Esophagus muscularis mucosa (tissue), 4 donors: ENCODE data around the gene PRKAG2. TPM values are rescaled to one million over a fixed set of nuclear protein-coding genes. Genes with fewer than 3 reads are reported as not detected.
"Not testable (repeated sequence)": the region's sequence is repeated elsewhere in the genome, so short reads cannot be mapped to it uniquely, and the experiment has no call there.

Source experiments
- DNase-seq: peaks from one replicate; pipeline ENCODE4 v3.0.0-alpha.2; 2017; ENCODE audit errors: extremely low spot score
- H3K27ac ChIP-seq, 4 donors: fragments of 200-600 bp; sonication (generic); replicated peaks in 1 of 4; 1 replicate in 3 of 4; 2 replicates in 1 of 4; pipeline ENCODE4 v1.5.1; 2016 to 2019; ENCODE audit warnings: mild to moderate bottlenecking in 1 of 4
- H3K27me3 ChIP-seq, 4 donors: fragments of 200-600 bp; sonication (generic); one replicate each; pipeline versions ENCODE4 v1.5.1 to v1.6.0; 2016 to 2019
- H3K36me3 ChIP-seq, 4 donors: fragments of 200-600 bp; sonication (generic); one replicate each; pipeline ENCODE4 v1.5.1; 2016 to 2019
- H3K4me1 ChIP-seq, 4 donors: fragments of 200-600 bp; sonication (generic); one replicate each; pipeline ENCODE4 v1.5.1; 2016 to 2019
- H3K4me3 ChIP-seq, 4 donors: fragments of 200-600 bp; sonication (generic); 1 replicate in 2 of 4; 2 replicates in 2 of 4; pipeline ENCODE4 v1.5.1; 2016 to 2019; ENCODE audit warnings: mild to moderate bottlenecking in 4 of 4, moderate library complexity in 1 of 4
- H3K9me3 ChIP-seq, 4 donors: fragments of 200-600 bp; sonication (generic); 1 replicate in 3 of 4; 2 replicates in 1 of 4; pipeline ENCODE4 v1.5.1; 2016 to 2019
- EP300 ChIP-seq: sonication (generic); formaldehyde crosslinking; IDR thresholded peaks from one replicate; pipeline ENCODE4 v1.6.1; 2017; ENCODE audit warnings: antibody characterized with exemption
- POLR2A ChIP-seq: fragments of 450-650 bp; IDR thresholded peaks from one replicate; pipeline ENCODE4 v1.6.1; 2017; ENCODE audit warnings: antibody characterized with exemption, moderate library complexity, mild to moderate bottlenecking, low read depth
- POLR2AphosphoS5 ChIP-seq, 2 donors: sonication (generic); formaldehyde crosslinking; IDR thresholded peaks; one replicate each; pipeline ENCODE4 v1.6.1; 2017; ENCODE audit warnings: antibody characterized with exemption in 2 of 2
- WGBS: methylation state at CpG from one replicate; pipeline ENCODE4 v1.1.5; 2018; 5-methylcytosine and 5-hydroxymethylcytosine counted together
- intact Hi-C: fragments of 100-400 bp; cut with DNase I; formaldehyde crosslinking; loops from one replicate; pipeline ENCODE4 v1.15.1; 2023
- total RNA-seq, 4 donors: library from RNA; depleted of rRNA; stranded (reverse); fragments of >200 nt; gene quantifications; one replicate each; pipeline versions ENCODE4 v1.1.0 to v1.2.1, GENCODE V29; 2016
- TF ChIP-seq, protein P1 (sequence below), 3 experiments: fragments of 200-600 bp in 2 of 3; fragments of 450-650 bp in 1 of 3; sonication (generic) in 2 of 3; IDR thresholded peaks; one replicate each; pipeline ENCODE4 v1.5.1; 2017 to 2019; ENCODE audit warnings: antibody characterized with exemption in 3 of 3, mild to moderate bottlenecking in 2 of 3, moderate library complexity in 1 of 3

The PRKAG2 gene
- total RNA-seq, 4 donors from 2014 or later, result 51.3 to 97.2 (median 77.5) TPM

DNA sequence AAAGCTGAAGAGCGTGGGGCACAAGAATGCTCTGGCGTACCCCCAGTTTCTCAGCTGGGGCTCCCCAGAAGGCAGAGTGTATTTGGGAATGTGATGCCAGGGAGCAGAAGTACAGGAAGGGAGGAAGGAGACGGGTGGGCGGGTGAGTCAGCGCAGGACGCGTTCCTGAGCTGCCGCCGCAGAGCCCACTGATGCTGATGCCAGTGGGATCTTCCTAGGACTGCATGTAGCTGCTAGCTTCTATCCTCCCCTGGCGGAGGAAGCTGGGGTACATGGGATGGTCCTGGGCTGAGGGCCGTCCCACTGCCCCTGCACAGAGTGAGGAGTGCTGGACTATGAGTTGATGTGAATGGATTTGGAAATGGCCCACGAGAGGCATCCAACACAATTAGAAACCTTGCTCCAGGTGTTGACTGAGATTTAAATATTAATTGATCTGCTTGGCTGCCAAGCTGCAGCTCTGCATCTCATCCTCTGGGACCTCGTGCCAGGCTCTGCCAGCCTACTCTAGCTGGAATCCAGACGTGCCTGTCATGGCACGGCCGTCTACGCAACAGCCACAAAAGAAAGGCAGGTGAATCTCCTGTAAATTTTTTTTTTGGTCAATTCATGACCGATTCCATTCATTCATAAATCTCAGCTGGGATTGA is 291.0 kb downstream of the PRKAG2 start:
- Histone ChIP-seq H3K4me1 (peaks cover 3 to 28% (median 12%) of the 10 kb centered on the region in 4 donors), H3K9me3 (no peaks in the 10 kb centered on the region), H3K27ac (no peak overlapping the region), H3K27me3 (no peaks in the 10 kb centered on the region), H3K36me3 (peaks cover 0 to 8% (median 0%) of the 10 kb centered on the region in 4 donors), H3K4me3 (no peak overlapping the region)
- intact Hi-C loops, result no loop called here
- no peak for TF ChIP-seq POLR2AphosphoS5 (IDR thresholded peaks at IDR 0.05)
- no peak for TF ChIP-seq POLR2A
- TF ChIP-seq, protein P1, sequence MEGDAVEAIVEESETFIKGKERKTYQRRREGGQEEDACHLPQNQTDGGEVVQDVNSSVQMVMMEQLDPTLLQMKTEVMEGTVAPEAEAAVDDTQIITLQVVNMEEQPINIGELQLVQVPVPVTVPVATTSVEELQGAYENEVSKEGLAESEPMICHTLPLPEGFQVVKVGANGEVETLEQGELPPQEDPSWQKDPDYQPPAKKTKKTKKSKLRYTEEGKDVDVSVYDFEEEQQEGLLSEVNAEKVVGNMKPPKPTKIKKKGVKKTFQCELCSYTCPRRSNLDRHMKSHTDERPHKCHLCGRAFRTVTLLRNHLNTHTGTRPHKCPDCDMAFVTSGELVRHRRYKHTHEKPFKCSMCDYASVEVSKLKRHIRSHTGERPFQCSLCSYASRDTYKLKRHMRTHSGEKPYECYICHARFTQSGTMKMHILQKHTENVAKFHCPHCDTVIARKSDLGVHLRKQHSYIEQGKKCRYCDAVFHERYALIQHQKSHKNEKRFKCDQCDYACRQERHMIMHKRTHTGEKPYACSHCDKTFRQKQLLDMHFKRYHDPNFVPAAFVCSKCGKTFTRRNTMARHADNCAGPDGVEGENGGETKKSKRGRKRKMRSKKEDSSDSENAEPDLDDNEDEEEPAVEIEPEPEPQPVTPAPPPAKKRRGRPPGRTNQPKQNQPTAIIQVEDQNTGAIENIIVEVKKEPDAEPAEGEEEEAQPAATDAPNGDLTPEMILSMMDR (IDR thresholded peaks at IDR 0.05), result no peak
- no peak for TF ChIP-seq EP300
- DNase-seq, result no peak
- 81% methylated on average over 15 of the region's 18 CpGs for WGBS

GRCh38 chr7:151581741-151582140 is 295.2 kb downstream of the PRKAG2 start:
- Histone ChIP-seq H3K27me3 (no peaks in the 10 kb centered on the region), H3K4me1 (peaks cover 0 to 10% (median 4%) of the 10 kb centered on the region in 4 donors), H3K4me3 (no peak overlapping the region), H3K36me3 (peaks cover 0 to 8% (median 0%) of the 10 kb centered on the region in 4 donors), H3K27ac (no peak overlapping the region), H3K9me3 (peaks cover 0 to 9% (median 0%) of the 10 kb centered on the region in 4 donors)
- WGBS, result 90% methylated on average over 8 of the region's 8 CpGs
- intact Hi-C loops, result no loop called here
- no peak for DNase-seq
- TF ChIP-seq EP300, result no peak
- TF ChIP-seq, protein P1 (IDR thresholded peaks at IDR 0.05), result no peak
- no peak for TF ChIP-seq POLR2A
- TF ChIP-seq POLR2AphosphoS5 (IDR thresholded peaks at IDR 0.05), result no peak

- DNase-seq, result no peak
- Histone ChIP-seq H3K27ac (no peak overlapping the region), H3K9me3 (peaks cover 0 to 9% (median 0%) of the 10 kb centered on the region in 4 donors), H3K4me3 (no peak overlapping the region), H3K27me3 (no peaks in the 10 kb centered on the region), H3K4me1 (no peaks in the 10 kb centered on the region), H3K36me3 (no peaks in the 10 kb centered on the region)
- no peak for TF ChIP-seq POLR2A
- TF ChIP-seq POLR2AphosphoS5 (IDR thresholded peaks at IDR 0.05), result no peak
- TF ChIP-seq EP300, result no peak
- TF ChIP-seq, protein P1 (IDR thresholded peaks at IDR 0.05), result no peak
- 95% methylated on average over 2 of the region's 2 CpGs for WGBS
- intact Hi-C loops, result no loop called here
Measured at GRCh38 chr7:151579644-151580043, 297.3 kb downstream of the PRKAG2 start.

DNA sequence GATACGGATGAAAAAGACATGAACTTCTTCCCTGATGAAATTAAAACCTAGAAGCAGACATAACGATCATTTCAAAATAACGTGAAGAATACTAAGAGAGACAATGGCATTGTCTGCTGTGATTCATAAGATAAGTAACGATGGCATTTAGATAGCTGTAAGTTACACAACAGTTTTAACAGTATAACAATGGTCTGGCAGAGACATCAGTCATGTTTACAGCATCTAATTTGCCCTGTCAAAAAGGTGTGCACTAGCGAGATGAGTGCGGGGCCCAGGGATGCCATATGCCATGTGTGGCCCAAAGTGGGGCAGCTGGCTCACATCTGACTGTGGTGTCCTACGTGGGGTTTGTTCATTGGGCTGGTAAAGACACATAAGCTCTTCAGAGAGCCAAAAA is 301.5 kb downstream of the PRKAG2 start:
- Histone ChIP-seq H3K9me3 (peaks cover 0 to 9% (median 0%) of the 10 kb centered on the region in 4 donors), H3K27ac (no peak overlapping the region), H3K4me1 (no peaks in the 10 kb centered on the region), H3K36me3 (peaks cover 0 to 10% (median 9%) of the 10 kb centered on the region in 4 donors), H3K27me3 (no peaks in the 10 kb centered on the region), H3K4me3 (no peak overlapping the region)
- TF ChIP-seq POLR2AphosphoS5 (IDR thresholded peaks at IDR 0.05), result no peak
- TF ChIP-seq, protein P1 (IDR thresholded peaks at IDR 0.05), result no peak
- no peak for TF ChIP-seq POLR2A
- no peak for TF ChIP-seq EP300
- DNase-seq, result no peak
- 89% methylated on average over 7 of the region's 7 CpGs for WGBS
- intact Hi-C loops, result no loop called here

DNA sequence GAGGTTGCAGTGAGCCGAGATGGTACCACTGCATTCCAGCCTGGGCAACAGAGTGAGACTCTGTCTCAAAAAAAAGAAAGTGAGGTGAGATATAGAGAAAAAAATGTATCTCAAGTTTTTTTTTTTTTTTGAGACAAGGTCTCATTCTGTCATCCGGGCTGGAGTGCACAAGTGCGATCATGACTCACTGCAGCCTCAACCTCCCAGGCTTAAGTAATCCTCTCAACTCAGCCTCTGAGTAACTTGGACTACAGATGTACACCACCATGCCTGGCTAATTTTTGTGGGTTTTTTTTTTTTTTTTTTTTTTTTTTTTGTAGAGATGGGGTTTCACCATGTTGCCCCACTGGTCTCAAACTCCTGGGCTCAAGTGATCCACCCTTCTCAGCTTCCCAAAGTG is 303.9 kb downstream of the PRKAG2 start:
- not testable (repeated sequence) for DNase-seq, H3K4me3 ChIP-seq, H3K9me3 ChIP-seq, H3K4me1 ChIP-seq, H3K27me3 ChIP-seq, H3K27ac ChIP-seq
- peaks cover 10 to 25% (median 20%) of the 10 kb centered on the region in 4 donors for H3K36me3 ChIP-seq
- 84% methylated on average over 3 of the region's 3 CpGs for WGBS
- intact Hi-C loops, result loop anchor here (5.0 kb wide), 1 partner anchor 184 kb away; no protein-coding TSS in a partner anchor
